GM18870 (cell line): ENCODE results near the gene DNAH14.

Source experiments
- ATAC-seq: cut with Tn5 transposase; IDR thresholded peaks from one replicate; pipeline ENCODE4 v1.9.1; 2021; ENCODE audit warnings: moderate library complexity; ENCODE audit not compliant: unreplicated experiment

The DNAH14 gene

GRCh38 chr1:225446595-225446960 lies 517.1 kb downstream of the DNAH14 start:
- no peak for ATAC-seq

GRCh38 chr1:225446981-225447615 lies 517.6 kb downstream of the DNAH14 start:
- no peak for ATAC-seq

GRCh38 chr1:225447650-225448089 lies 518.2 kb downstream of the DNAH14 start:
- no peak for ATAC-seq

- ATAC-seq: no peak
These were observed 518.8 kb downstream of the DNAH14 start for GRCh38 chr1:225448146-225448805.
